A375 (cell line): ENCODE measurements around the gene ADCY2. TPM values are rescaled to one million over a fixed set of nuclear protein-coding genes. Genes with fewer than 3 reads are reported as not detected.

Experiments
- total RNA-seq: library from RNA; depleted of rRNA; stranded (reverse); fragments of >200 nt; shearing (Covaris generic); gene quantifications from 2 replicates; pipeline ENCODE4 v1.2.3, GENCODE V29; 2014; rRNA removed

Gene ADCY2
- 0.69 TPM in 1 of 2 replicates, not detected in the other for total RNA-seq

GRCh38 chr5:7395947-7396712, at the start of gene ADCY2:
Gene ADCY2, plus strand, starts transcription at chr5:7396138. Its CDS starts 159 bp downstream, at chr5:7396297.

GRCh38 chr5:7850395-7851239, 454.7 kb downstream of the ADCY2 start, which contains the start of gene CFAP90:
Gene CFAP90, minus strand, starts transcription at chr5:7851133. Its CDS starts 112 bp downstream, at chr5:7851021.

DNA sequence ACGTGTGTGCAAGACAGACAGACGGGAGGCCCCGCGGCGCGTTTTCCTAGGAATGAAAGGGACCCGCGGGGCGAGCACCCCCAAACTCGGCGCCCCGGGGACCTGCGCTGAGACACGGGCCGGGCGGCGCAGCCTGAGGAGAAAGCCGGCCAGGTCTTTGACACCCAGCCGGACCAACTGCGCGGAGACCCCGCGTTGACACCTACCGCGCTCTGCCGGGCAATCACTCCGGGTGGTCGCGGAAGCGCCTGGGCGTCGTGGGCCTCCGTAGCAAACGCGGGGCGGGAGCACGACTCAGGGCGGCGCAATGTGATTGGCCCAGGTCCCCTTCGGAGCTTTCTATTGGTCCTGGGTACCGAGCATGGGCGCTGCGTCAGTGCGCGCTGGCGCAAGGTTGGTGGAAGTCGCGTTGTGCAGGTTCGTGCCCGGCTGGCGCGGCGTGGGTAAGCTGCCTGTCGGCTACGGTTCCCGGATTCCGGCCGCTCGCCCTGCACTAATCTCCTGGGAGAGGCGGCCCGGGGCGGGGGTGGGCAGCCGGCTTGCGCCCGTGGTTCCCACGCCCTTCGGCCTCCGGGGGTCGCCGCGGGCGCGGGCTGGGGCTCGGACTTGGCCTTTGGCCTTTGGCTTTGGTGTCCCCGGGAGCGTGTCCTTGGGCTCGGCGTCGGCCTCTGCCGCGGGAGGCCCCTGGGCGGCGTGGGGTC, 473.0 kb downstream of the ADCY2 start, which contains the start of the genes FASTKD3 and MTRR:
Gene FASTKD3, minus strand, starts transcription at position 259 of the 701 bp plus-strand sequence. CDS start 948 bp downstream, outside the sequence.
Gene MTRR, plus strand, starts transcription at position 376 of the 701 bp plus-strand sequence. CDS start 1,647 bp downstream, outside the sequence.

